AG04449 (cell line): ENCODE data around the gene OGDH.

ENCODE experiments used
- CTCF ChIA-PET: fragments of 350-600 bp; formaldehyde crosslinking; extraction: SDS; loops from one replicate; lab custom pipeline; 2021; ENCODE audit warnings: antibody characterized with exemption; lab: Yijun Ruan, JAX
- POLR2A ChIA-PET: fragments of 400-600, 350-600 bp; formaldehyde crosslinking; extraction: SDS; loops from one replicate; lab custom pipeline; 2020; ENCODE audit warnings: antibody characterized with exemption, inconsistent platforms; lab: Yijun Ruan, JAX
- DNase-seq: peaks from one replicate; pipeline ENCODE4 v3.0.0-alpha.2; 2010; ENCODE audit warnings: low read depth, low spot score
- H3K4me3 ChIP-seq: 2 replicates; pipeline ENCODE4 v1.5.1; 2011; ENCODE audit warnings: low read depth, mild to moderate bottlenecking, control low read depth, low read length
- CTCF ChIP-seq: IDR thresholded peaks from one replicate; pipeline ENCODE4 v1.5.1; 2011; ENCODE audit warnings: mild to moderate bottlenecking, moderate library complexity, low read length, control low read depth, inconsistent platforms; ENCODE audit not compliant: insufficient read depth; ENCODE audit errors: missing control alignments

OGDH gene

GRCh38 chr7:44615149-44615611 is 8.8 kb downstream of the OGDH start:
- POLR2A ChIA-PET, result no interaction called here
- no peak for TF ChIP-seq CTCF

DNA sequence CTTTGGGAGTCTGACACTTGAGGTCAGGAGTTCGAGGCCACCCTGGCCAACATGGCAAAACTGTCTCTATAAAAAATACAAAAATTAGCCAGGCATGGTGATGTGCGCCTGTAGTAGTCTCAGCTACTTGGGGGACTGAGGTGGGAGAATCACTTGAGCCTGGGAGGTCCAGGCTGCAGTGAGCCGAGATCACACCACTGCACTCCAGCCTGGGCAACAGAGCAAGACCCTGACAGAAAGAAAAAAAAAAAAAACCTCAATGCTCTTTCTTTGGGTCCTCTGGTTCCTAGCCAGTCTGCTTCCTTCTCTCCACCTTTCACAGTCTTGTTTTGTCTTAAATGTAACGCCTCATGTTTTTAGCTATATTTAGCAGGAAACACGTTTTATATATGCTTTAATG is 9.4 kb downstream of the OGDH start:
- no peak for TF ChIP-seq CTCF
- DNase-seq, result no peak
- ChIA-PET POLR2A (no interaction called here), CTCF (interaction anchor here (1.0 kb wide), 1 partner anchor 9 kb away, joined by 3 read pairs; no protein-coding TSS in a partner anchor)
- no peak overlapping the region for H3K4me3 ChIP-seq

More at GRCh38 chr7:44615149-44615611, 8.8 kb downstream of the OGDH start:
- no peak for DNase-seq
- CTCF ChIA-PET, result no interaction called here
- no peak overlapping the region for H3K4me3 ChIP-seq

- CTCF ChIA-PET, result interaction anchor here (0.6 to 1.1 kb wide), 3 partner anchors 8 to 15 kb away, joined by 3 read pairs; no protein-coding TSS in a partner anchor
- POLR2A ChIA-PET, result no interaction called here
Measured at GRCh38 chr7:44616545-44616944, 10.1 kb downstream of the OGDH start.

GRCh38 chr7:44617225-44617890 is 10.9 kb downstream of the OGDH start:
- DNase-seq, result no peak
- H3K4me3 ChIP-seq, result no peak overlapping the region
- CTCF ChIA-PET, result interaction anchor here (0.6 to 1.1 kb wide), 2 partner anchors 9 to 14 kb away, joined by 3 read pairs; no protein-coding TSS in a partner anchor
- POLR2A ChIA-PET, result no interaction called here
- no peak for TF ChIP-seq CTCF

More at GRCh38 chr7:44616545-44616944, 10.1 kb downstream of the OGDH start:
- no peak overlapping the region for H3K4me3 ChIP-seq
- DNase-seq, result no peak
- TF ChIP-seq CTCF, result no peak

DNA sequence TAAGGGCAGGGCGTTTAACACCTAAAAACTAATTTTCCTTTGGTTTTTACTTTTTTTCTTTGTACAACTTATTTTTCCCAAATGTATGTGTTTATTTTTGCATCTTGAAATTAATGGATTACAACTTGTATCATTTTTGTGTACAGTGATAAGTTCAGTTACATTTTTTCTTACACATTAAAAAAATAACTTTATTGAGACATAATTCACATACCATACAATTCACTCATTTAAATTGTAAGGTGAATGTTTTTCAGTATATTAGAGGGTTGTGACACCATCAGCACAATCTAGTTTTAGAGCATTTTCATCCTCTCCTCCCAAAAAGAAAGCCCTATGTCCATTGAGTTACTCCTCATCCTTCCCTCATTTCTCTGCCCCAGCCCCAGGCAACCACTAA is 11.6 kb downstream of the OGDH start:
- no peak overlapping the region for H3K4me3 ChIP-seq
- ChIA-PET CTCF (no interaction called here), POLR2A (no interaction called here)
- TF ChIP-seq CTCF, result no peak
- no peak for DNase-seq

- POLR2A ChIA-PET, result no interaction called here
- no peak for DNase-seq
- no peak for TF ChIP-seq CTCF
- no peak overlapping the region for H3K4me3 ChIP-seq
- CTCF ChIA-PET, result interaction anchor here (0.8 kb wide), 1 partner anchor 9 kb away, joined by 4 read pairs; no protein-coding TSS in a partner anchor
Measured at GRCh38 chr7:44618753-44619152, 12.3 kb downstream of the OGDH start.
